ENCODE results near the gene SCN9A.

DNA sequence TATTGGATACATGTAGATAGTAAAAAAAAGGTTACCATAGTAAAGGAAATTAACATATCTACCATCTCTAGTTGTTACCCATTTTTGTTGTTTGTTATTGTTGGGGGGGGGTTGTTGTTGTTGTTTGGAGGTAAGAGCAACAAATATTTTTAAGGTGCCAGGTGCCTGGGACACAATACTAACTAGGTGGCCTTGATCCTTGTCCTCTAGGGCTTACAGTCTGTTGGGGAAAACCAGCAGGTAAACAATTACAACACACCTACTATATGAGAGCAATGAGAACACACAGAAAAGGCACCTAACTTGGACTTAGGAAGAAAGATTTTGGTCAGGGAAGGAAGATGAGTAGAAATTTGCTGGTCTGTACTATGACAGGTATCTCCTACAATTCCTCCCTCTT, 46.3 kb downstream of the SCN9A start:
- TF ChIP-seq, protein P1, sequence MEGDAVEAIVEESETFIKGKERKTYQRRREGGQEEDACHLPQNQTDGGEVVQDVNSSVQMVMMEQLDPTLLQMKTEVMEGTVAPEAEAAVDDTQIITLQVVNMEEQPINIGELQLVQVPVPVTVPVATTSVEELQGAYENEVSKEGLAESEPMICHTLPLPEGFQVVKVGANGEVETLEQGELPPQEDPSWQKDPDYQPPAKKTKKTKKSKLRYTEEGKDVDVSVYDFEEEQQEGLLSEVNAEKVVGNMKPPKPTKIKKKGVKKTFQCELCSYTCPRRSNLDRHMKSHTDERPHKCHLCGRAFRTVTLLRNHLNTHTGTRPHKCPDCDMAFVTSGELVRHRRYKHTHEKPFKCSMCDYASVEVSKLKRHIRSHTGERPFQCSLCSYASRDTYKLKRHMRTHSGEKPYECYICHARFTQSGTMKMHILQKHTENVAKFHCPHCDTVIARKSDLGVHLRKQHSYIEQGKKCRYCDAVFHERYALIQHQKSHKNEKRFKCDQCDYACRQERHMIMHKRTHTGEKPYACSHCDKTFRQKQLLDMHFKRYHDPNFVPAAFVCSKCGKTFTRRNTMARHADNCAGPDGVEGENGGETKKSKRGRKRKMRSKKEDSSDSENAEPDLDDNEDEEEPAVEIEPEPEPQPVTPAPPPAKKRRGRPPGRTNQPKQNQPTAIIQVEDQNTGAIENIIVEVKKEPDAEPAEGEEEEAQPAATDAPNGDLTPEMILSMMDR (IDR thresholded peaks at IDR 0.05): no peak
- TF ChIP-seq POLR2A (IDR thresholded peaks at IDR 0.05): no peak
